Stimulated activated CD4-positive, alpha-beta T cell treated with anti-CD3 and anti-CD28 coated beads, Interleukin-12 subunit alpha, Interleukin-12 subunit beta, amount 100 ng/mL, for 4 hours (primary cell): ENCODE results near the gene INHA.

ENCODE experiments used
- DNase-seq: peaks from one replicate; pipeline ENCODE4 v3.0.0-alpha.2; 2020

INHA gene

DNA sequence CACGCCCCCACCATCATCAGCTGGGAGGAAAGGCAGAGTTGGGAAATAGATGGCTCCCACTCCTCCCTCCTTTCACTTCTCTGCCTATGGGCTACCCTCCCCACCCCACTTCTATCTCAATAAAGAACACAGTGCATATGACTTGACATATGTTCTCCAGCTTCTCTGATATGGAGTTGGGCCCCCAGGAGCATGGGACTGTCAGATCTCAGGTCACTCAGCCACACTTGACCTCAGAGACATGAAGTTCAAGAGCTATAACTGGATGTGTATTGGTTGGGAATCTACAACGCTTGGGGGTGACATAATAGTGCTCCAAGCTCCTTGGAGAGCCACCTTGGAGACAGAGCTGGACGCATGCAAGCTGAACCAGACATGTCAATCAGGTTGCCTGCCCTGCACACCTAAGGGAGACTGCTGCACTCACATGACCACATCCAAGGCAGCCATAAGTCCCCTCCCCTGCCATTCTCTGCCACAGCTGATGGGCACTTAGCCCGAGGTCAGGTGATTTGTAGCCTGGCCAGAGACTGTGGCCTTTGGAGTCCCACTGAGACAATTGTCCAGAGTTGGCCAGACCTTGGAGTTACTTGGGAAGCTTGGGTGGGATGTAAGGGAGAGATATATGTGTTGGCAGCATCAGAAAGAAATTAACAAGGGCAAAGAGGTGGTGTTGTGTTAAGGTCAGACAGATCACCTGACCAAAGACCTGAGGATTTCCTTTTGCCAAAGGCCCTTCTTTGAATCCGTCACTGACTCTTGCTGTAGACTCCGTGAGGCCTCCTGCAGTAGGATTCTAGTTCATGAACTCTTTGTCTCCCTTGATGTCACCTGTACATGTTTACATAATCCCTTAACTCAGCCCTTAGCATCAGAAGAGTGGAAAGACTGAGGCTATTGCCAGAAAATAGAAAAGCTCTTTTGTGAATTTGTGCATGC lies 3.7 kb downstream of the INHA start:
- DNase-seq, result no peak

DNA sequence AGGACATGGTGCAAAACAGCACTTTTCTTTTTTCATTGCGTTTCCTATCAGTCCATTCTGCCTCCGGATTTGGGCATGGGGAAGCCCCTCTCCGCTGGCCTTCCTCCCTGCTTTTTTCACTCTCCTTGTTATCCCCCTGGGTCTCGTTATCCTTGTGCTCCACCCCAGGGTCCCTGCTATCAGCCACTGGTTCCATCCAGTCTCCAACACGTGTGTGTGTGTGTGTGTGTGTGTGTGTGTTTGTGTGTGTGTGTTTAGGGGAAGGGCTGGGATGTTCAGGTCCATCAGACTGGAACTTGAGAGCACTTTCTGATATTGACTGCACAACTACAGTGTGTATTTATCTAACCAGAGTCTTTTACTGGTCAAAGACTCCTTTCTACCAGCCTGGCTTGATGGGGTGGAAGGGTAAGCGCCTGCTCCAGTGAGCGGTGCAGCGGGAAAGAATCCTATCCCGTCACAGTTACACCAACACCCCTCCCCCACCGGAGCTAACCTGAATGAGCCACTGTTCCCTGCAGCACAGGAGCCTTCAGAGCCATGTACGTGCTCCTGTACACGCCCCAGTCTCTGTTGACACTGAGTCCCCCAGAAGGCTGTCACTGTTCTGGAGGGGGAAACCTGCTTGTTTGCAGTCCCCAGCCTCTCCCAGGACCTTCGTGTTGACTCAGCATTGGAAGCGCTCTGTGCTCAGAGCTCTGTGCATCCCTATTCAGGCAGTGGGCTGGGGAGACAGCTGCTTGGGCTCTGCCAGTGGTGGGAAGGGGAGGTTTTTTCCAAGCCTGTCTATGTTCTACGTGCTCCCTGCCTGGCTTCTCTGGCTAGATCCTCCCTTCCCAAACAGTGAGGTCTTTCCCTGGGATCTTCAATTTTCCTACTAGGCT lies 4.6 kb downstream of the INHA start:
- no peak for DNase-seq

DNA sequence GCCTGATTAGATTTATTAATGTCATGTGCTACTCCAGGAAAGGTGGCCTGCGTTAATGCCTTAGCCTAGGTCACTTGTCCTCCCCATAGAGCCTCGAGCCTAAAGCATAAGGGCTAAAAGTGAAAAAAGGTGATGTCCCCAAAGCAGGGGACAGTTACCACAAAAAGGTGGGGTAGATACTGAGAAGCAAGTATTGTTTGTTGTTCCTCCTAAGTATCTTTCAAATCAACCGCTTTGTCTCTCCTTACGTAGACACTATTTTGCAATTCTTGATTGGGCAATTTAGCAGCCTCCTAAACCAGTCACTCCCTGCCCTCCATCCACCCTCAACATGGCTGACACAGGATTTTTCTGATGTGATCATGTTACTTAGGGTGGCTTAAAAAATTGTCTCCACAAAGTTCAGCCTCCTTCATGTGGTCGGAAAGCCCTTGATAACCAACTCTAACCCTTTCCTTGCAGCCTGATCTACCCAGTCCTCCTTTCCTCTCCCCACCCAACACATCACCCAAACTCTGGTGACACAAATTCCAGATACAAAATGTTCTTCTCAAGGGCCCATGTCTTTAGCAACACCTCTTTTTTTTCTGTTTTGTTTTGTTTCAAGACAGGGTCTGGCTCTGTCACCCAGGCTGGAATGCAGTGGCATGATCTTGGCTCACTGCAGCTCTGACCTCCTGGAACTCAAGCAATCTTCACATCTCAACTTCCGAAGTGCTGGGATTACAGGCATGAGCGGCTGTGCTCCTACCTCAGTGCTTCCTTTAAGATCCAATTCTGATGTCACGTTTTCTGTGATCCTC lies 6.9 kb downstream of the INHA start:
- DNase-seq, result no peak

DNA sequence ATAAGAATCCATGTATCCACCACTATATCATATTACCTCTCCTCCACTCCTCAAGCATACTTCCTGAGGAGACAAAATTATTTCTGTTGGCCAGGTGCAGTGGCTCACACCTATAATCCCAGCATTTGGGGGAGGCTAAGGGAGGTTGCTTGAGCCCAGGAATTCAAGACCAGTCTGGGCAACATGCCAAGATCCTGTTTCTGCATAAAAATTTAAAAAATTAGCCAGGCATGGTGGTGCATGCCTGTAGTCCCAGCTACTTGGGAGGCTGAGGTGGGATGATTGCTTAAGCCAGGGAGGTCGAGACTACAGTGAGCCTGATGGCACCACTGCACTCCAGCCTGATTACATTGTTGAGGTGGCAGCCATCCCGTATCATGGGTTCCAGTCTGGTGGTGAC lies 9.2 kb downstream of the INHA start:
- no peak for DNase-seq

DNA sequence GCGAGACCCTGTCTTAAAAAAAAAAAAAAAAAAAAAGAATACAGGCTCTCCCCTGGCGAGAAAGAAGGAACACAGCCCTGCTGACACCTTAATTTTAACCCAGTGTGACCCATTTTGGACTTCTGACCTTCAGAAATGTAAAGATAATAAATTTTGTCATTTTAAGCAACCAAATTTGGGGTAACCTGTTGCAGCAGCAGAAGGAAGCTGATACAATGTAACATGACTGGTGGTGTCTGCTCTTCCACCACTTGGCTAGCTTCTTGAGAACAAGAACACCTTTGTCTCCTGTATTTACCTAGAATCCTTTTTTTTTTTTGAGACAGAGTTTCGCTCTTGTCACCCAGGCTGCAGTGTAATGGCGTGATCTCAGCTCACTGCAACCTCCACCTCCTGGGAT lies 19.0 kb downstream of the INHA start:
- no peak for DNase-seq

DNA sequence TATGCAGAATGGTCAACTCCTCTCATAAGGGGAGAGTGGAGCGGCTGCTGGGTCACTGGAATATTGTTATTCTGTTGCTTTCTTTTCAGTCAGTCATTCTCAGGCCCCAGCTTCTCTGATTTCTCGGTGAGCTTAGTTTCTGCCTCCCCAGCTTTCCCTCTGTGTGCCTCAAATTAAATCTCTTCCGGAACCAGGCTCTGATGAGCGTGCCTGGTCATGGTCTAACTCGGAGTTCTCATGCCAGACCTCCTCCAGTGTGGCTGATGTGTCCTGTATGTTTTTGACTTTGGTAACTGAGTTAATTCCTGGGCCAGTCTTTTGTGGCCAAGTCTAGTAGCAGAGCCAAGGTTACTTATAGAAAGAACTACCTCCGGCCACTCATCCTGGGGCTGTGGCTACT lies 20.6 kb downstream of the INHA start:
- no peak for DNase-seq

DNA sequence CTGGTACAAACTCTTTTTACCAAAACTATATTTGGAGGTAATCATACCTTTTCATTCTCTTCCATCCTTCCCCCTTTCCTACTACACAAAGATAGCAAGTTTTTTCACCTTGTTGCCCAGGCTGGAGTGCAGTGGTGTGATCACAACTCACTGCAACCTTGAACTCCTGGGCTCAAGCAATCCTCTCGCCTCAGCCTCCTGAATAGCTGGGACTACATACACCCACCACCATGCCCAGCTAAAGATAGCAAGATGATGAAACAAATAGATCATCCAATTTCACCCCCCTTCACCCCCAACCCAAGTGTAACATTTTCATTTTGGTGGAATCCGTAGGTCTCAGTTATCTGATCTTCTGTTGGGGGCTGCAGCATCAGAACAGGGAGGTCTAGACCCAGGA lies 21.0 kb downstream of the INHA start:
- DNase-seq, result no peak

DNA sequence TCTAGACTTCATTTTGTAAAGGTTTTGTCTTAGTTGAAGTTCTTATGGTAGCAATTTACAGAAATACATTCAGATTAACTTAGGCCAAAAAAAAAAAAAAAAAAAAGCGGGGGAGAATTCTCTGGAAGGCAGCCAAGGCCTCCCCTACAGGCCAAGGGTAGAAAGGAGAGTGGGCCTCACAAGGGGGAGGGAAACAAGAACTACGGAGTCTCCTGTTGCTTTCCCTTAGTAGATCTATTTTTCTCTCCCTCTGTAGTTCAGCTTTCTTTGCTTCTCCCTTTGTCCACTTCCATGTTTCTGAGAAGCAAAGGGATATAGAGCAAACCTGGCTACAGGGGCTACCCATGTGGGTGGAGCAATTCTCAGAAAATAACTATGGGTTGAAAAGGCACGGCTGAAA lies 23.1 kb downstream of the INHA start:
- no peak for DNase-seq

DNA sequence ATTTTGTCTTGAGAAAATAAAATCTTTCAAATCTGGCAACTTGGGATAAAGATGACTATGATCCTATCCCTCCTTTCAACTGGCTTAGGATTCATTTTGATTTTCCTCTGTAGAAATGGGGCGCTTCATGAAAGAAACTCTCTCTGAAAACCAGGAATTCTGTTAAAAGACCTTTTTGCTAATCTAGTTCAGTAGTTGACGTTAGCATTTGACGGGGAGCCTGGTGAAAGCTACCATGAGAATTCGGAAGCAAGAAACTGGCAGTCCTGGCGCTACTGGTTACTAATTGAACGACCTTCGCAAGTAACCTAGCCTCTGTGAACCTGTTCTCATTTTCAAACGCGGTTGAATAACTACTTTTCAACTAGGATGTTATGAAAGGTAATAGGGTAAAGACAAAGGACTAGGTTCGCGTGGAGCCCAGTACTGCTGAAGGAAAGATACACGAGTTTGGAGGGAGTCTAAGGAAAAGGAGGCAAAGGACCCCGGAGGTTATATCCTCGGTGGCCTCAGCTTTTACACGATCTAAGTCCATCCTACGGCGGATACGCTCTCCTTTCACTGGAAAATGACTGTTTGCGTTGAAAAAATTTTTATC lies 24.9 kb downstream of the INHA start:
- DNase-seq, result no peak

DNA sequence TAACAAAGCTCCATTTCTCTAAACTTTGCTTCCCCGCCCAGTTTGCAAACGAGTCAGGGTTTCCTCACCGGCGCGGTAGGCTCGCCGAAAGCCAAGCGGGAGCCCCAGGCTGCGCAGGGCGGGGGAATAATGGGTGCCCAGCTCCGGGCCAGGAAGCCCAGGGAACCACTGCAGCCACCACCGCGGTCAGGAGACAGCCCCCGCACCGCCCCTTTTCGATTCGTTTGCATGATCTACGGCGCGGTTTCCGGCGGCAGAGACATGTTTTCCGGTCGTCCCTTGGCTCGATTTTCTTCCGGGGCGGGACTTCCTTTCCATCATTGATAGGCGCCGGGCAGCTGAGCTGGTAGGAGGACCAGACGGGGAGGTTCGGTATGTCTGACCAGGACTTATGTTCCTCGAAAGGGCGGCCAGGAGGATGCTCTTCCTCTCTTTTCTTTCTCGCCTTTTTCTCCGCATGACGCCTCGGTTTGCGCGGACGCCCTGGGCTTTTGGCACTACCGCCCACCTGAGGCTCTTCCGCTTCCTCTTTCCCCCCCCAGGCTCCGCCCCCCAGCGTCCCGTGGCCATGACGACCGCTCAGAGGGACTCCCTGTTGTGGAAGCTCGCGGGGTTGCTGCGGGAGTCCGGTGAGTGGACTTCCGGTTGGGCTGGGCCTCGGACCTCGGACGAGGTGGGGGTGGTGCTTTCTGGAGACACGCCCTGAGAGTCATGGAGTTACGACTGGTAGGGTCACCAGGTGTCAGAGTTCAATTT lies 25.6 kb downstream of the INHA start, which contains the start of gene STK11IP:
STK11IP (plus strand) TSS at position 306 of the 756 bp plus-strand sequence; CDS start at position 569, 263 bp downstream.
- peak; percentile 85 for DNase-seq

DNA sequence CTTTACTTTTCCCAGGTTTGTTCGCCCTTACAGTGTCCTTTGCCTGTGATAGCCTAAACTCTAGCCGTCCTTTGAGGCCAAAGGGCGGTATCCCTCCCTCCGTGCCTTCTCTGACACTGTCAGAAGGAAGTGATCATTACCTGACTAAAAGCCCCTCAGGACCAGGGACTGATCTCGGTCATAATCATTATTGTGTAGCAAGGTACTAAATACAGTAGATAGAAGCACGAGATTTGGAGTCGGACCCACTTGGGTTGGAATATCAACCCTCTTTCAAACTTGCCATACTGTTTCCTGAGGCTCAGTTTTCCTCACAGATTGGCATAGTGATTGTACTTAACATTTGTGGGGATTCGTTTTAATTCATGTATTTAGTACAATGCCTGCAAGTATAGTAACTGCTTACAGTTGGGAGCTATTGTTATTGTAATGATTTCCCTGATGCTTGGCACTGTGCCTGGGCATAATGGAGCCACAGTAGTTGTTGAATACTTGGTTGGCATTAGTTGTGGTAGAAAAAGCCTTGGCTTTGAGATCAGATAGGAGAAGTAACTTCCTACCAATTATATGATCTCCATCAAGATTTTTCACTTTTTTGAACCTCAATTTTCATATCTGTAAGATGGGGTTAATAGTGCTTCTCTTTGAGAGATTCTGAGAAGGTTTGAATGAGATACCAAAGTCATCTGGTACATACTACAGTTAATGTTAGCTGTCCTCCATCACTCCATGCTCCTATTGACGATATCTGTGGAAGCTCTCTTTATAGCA lies 26.4 kb downstream of the INHA start:
- DNase-seq, result no peak

DNA sequence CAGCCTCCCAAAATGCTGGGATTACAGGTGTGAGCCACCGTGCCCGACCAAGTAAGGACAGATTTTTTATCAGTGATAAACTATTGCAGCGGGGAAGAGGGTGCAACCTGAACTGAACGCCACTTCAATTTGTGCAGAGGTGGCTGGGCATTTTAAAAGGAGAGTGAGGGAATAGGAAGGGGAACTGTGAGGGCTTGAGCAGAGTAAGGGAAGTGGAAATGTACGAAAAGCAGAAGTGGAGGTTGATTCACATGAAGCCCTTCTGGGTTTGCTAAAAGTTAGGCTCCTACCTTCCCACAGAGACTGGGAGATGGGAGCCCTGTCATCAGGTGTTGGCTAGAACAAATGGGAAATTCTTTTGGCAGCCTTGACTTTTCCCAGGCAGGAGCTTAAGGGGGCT lies 31.7 kb downstream of the INHA start:
- DNase-seq, result no peak

DNA sequence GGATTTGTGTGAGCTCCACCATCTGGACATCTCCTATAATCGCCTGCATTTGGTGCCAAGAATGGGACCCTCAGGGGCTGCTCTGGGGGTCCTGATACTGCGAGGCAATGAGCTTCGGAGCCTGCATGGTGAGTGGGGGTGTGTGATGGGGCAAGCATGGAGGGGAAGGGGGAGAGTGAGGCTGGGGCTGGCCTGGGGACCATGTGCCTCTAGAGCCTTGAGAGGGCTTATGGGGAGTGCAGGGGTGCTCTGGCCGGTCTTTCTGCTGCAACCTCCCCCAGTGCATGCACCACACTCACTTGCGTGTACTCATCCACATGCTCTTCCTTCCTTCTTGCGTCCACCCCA lies 33.5 kb downstream of the INHA start:
- no peak for DNase-seq

DNA sequence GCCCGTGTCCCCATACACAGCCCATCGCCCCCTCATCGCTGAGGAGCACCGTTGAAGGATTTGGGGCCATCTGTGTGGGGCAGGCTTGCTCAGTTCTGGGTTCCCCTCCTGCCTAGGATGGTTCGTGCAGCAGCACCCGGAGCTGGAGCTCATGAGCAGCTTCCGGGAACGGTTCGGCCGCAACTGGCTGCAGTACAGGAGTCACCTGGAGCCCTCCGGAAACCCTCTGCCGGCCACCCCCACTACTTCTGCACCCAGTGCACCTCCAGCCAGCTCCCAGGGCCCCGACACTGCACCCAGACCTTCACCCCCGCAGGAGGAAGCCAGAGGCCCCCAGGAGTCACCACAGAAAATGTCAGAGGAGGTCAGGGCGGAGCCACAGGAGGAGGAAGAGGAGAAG lies 35.8 kb downstream of the INHA start:
- no peak for DNase-seq

DNA sequence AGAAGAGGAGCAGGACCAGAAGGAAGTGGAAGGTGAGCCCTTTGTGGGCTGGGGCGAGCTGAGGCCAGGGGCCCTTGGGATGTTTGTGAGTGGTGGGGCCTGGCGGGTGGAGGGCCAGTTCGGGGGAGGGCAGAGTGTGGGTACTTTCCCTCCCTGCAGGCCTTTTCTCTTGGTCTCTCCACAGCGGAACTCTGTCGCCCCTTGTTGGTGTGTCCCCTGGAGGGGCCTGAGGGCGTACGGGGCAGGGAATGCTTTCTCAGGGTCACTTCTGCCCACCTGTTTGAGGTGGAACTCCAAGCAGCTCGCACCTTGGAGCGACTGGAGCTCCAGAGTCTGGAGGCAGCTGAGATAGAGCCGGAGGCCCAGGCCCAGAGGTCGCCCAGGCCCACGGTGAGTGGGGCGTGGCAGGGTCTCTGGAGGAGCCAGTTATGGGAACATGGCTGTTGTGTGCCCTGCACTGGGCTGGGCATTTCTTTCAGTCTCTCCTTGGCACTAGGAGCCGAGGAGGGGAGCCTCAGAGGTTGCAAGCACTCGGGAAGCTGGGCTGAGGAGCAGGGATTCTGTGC lies 36.4 kb downstream of the INHA start:
- no peak for DNase-seq

DNA sequence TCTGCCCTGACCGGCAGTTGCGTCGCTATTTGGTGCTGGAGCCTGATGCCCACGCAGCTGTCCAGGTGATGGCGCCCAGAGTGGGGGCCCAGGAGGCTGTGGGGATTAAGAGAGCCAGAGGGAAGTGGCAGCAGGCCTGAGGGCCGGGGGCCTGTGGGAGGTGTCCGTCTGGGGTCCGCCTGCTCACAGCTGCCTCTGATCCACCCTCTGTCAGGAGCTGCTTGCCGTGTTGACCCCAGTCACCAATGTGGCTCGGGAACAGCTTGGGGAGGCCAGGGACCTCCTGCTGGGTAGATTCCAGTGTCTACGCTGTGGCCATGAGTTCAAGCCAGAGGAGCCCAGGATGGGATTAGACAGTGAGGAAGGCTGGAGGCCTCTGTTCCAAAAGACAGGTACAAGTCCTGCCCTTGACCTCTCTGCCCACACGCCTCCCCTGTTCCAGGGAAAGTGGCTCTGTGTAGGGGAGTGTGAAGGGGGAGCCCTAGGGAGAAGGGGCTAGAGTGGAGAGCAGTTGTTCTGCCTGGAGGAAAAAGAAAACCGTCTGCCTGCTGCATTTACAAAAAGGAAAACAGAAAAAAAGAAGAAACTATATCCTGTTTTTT lies 37.1 kb downstream of the INHA start:
- no peak for DNase-seq

DNA sequence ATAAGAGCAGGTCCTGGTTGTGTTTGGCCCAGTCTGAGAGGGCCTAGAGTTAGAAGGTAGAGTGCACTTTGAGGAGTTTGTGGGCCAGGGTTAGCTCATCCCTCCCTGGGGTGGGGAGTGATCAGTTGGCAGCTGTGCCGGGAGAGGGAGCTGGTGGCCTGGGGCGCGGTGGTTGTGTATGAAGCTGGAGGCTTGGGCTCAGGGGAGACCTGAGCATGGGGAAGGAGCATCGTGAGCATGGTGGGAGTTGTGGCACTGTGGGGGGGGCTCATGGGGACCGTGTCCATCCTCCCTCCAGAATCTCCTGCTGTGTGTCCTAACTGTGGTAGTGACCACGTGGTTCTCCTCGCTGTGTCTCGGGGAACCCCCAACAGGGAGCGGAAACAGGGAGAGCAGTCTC lies 39.2 kb downstream of the INHA start:
- no peak for DNase-seq

DNA sequence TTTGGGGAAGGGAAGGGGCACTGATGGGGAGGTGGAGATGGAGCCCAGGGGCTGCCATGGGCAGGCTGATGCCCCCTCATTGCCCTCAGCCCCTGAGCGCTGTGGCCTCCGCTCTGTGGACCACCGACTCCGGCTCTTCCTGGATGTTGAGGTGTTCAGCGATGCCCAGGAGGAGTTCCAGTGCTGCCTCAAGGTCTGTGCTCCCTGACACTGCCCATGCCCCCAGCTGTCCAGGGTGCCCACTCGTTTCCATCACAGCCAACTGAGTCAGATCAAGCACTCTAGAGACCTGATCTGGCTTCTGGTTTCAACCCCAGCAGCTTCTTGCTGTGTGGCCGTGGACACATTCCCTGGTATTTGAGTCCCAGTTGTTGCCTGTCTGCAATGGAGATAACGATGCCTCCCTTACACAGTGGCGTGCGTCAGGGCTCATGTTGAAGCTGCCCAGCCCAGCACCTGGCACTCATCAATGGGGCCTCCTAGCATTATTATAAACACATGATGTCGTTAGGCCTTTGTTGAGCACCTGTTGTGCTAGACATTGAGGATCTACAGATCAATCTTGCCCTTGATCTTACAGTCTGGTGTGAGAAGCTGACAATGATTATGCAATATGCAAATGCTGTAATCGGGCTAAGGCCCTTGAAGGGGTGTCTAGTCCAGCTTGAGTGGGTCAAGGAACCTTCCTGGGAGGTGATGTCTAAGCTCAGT lies 39.9 kb downstream of the INHA start:
- no peak for DNase-seq

DNA sequence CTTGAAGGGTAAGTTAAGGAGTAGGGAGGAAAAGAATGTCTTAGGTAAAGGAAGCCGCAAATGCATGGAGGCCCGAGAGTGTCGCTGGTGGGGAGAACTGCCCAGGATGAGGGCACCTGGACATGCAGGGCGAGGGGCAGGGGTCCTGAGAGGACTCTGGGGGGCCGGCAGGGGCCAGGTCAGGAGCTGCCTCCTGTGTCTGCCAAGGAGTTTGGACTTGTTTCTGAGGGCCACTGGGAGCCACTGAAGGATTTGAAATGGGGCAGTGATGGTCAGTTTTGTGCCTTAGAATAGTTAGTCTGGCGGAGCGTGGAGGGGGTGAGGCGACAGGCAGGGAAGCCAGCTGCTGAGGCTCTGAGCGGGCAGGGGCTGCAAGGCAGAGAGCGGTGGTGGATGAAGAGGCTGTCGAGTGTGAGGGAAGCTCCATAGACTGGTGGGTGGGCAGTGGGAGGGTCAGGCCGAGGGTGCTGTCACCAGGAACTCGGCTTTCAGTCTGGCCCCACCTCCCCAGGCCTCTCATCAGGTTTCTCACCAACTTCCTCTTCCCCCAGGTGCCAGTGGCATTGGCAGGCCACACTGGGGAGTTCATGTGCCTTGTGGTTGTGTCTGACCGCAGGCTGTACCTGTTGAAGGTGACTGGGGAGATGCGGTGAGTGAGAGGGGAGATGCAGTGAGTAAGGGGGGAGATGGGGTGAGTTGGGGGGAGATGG lies 40.6 kb downstream of the INHA start:
- no peak for DNase-seq
